H1 (cell line): ENCODE results near the gene TRAPPC2L. TPM values are rescaled to one million over a fixed set of nuclear protein-coding genes. Genes with fewer than 3 reads are reported as not detected.

ENCODE experiments used
- CTCF ChIA-PET: fragments of 300-600 bp; sonication (Branson Sonifier 250); formaldehyde crosslinking; loops from one replicate; lab custom pipeline; 2021; ENCODE audit not compliant: partially characterized antibody; lab: Charles Lee
- POLR2A ChIA-PET: fragments of 300-600 bp; sonication (Branson Sonifier 250); formaldehyde crosslinking; loops from one replicate; lab custom pipeline; 2021; ENCODE audit warnings: inconsistent platforms; ENCODE audit not compliant: partially characterized antibody; lab: Charles Lee
- DNase-seq, 2 experiments: peaks; one replicate each; pipeline versions ENCODE4 v3.0.0 to v3.0.0-alpha.2; 2010 to 2022; ENCODE audit warnings: low spot score in 2 of 2, low read depth in 1 of 2, mixed read lengths in 1 of 2
- FAIRE-seq: peaks from 2 replicates; lab custom pipeline; 2011; peaks lifted over from hg19 to GRCh38; lab: Jason Lieb, UNC
- H2AFZ ChIP-seq: 2 replicates; pipeline ENCODE4 v1.8.1; 2012; ENCODE audit warnings: low read length, inconsistent platforms
- H2AK5ac ChIP-seq: 2 replicates; pipeline ENCODE4 v1.6.1; 2013; ENCODE audit warnings: low read depth, low read length
- H2BK120ac ChIP-seq: replicated peaks from 2 replicates; pipeline ENCODE3; 2013; ENCODE audit warnings: low read depth, low read length, inconsistent platforms
- H2BK12ac ChIP-seq: 2 replicates; pipeline ENCODE4 v1.6.1; 2013; ENCODE audit warnings: low read depth, low read length
- H2BK15ac ChIP-seq: 2 replicates; pipeline ENCODE4 v1.6.1; 2013; ENCODE audit warnings: low read length
- H2BK20ac ChIP-seq: 2 replicates; pipeline ENCODE4 v1.6.1; 2013; ENCODE audit warnings: low read length
- H2BK5ac ChIP-seq: 2 replicates; pipeline ENCODE4 v1.6.1; 2013; ENCODE audit warnings: low read depth, low read length
- H3K14ac ChIP-seq: 2 replicates; pipeline ENCODE4 v1.6.1; 2013; ENCODE audit warnings: inconsistent platforms; ENCODE audit not compliant: insufficient read length
- H3K18ac ChIP-seq: 2 replicates; pipeline ENCODE4 v1.6.1; 2013; ENCODE audit warnings: low read length; ENCODE audit errors: extremely low read depth
- H3K23ac ChIP-seq: 2 replicates; pipeline ENCODE4 v1.6.1; 2013; ENCODE audit warnings: inconsistent platforms; ENCODE audit not compliant: insufficient read length
- H3K23me2 ChIP-seq: 2 replicates; pipeline ENCODE4 v1.6.1; 2013; ENCODE audit warnings: low read depth, low read length
- H3K27ac ChIP-seq: 2 replicates; pipeline ENCODE4 v1.6.1; 2011; ENCODE audit warnings: low read depth, low read length, inconsistent platforms
- H3K27me3 ChIP-seq, 4 experiments: replicated peaks in 1 of 4; 1 replicate in 1 of 4; 2 replicates in 3 of 4; pipeline versions ENCODE4 v1.6.1 to v1.8.1; 2011 to 2013; ENCODE audit warnings: low read length in 3 of 4, mild to moderate bottlenecking in 3 of 4, inconsistent platforms in 2 of 4, mixed read lengths in 2 of 4, moderate library complexity in 1 of 4; ENCODE audit not compliant: control insufficient read depth in 3 of 4, insufficient read depth in 3 of 4; ENCODE audit errors: extremely low read depth in 1 of 4
- H3K36me3 ChIP-seq, 4 experiments: 2 replicates each; pipeline versions ENCODE4 v1.6.1 to v1.8.1; 2011 to 2013; ENCODE audit warnings: mild to moderate bottlenecking in 4 of 4, low read length in 3 of 4, moderate library complexity in 2 of 4, control low read depth in 1 of 4, inconsistent platforms in 1 of 4; ENCODE audit not compliant: insufficient read depth in 4 of 4, control insufficient read depth in 2 of 4
- H3K4ac ChIP-seq: replicated peaks from 2 replicates; pipeline ENCODE3; 2013; ENCODE audit warnings: low read length, low read depth, mixed read lengths, inconsistent platforms; ENCODE audit not compliant: insufficient read length
- H3K4me1 ChIP-seq, 4 experiments: replicated peaks in 1 of 4; 1 replicate in 1 of 4; 2 replicates in 3 of 4; pipeline versions ENCODE4 v1.6.1 to v1.8.1; 2011 to 2013; ENCODE audit warnings: low read length in 3 of 4, inconsistent platforms in 2 of 4, mixed read lengths in 1 of 4; ENCODE audit not compliant: insufficient read depth in 4 of 4, control insufficient read depth in 3 of 4
- H3K4me2 ChIP-seq, 2 experiments: 2 replicates each; pipeline versions ENCODE4 v1.6.1 to v1.8.1; 2011 to 2013; ENCODE audit warnings: low read depth in 2 of 2, low read length in 2 of 2, control low read depth in 1 of 2, inconsistent platforms in 1 of 2, mild to moderate bottlenecking in 1 of 2; ENCODE audit not compliant: insufficient read depth in 1 of 2
- H3K4me3 ChIP-seq, 4 experiments: fragments of 200-600, 300-600 bp in 1 of 4; sonication (generic), shearing (Covaris generic), sonication (Bioruptor Twin) in 1 of 4; 2 replicates each; pipeline versions ENCODE4 v1.5.1 to v1.8.1; 2011 to 2016; ENCODE audit warnings: low read length in 4 of 4, low read depth in 3 of 4, control low read depth in 2 of 4, inconsistent platforms in 2 of 4, mild to moderate bottlenecking in 2 of 4, mixed read lengths in 1 of 4, moderate library complexity in 1 of 4; ENCODE audit not compliant: insufficient read depth in 2 of 4; ENCODE audit errors: extremely low read depth in 1 of 4
- H3K56ac ChIP-seq: replicated peaks from 2 replicates; pipeline ENCODE3; 2013; ENCODE audit warnings: low read depth, mild to moderate bottlenecking, mixed read lengths, low read length, inconsistent platforms; ENCODE audit not compliant: insufficient read length
- H3K79me1 ChIP-seq: 2 replicates; pipeline ENCODE4 v1.6.1; 2013; ENCODE audit warnings: low read depth, low read length, control low read depth
- H3K79me2 ChIP-seq, 2 experiments: 2 replicates each; pipeline versions ENCODE4 v1.6.1 to v1.8.1; 2012 to 2013; ENCODE audit warnings: low read length in 2 of 2, mild to moderate bottlenecking in 2 of 2, inconsistent platforms in 1 of 2; ENCODE audit not compliant: insufficient read depth in 2 of 2, control insufficient read depth in 1 of 2
- H3K9ac ChIP-seq, 4 experiments: replicated peaks in 1 of 4; 1 replicate in 1 of 4; 2 replicates in 3 of 4; pipeline versions ENCODE4 v1.6.1 to v1.8.1; 2011 to 2013; ENCODE audit warnings: low read depth in 3 of 4, low read length in 3 of 4, control low read depth in 2 of 4, mild to moderate bottlenecking in 2 of 4, moderate library complexity in 2 of 4, inconsistent platforms in 1 of 4; ENCODE audit errors: extremely low read depth in 1 of 4
- H3K9me3 ChIP-seq, 2 experiments: 2 replicates each; pipeline versions ENCODE4 v1.6.1 to v1.8.1; 2012 to 2013; ENCODE audit warnings: mild to moderate bottlenecking in 2 of 2, moderate library complexity in 2 of 2, control low read depth in 1 of 2, inconsistent platforms in 1 of 2, low read depth in 1 of 2, low read length in 1 of 2, mixed read lengths in 1 of 2; ENCODE audit not compliant: insufficient read depth in 2 of 2
- H4K20me1 ChIP-seq, 2 experiments: replicated peaks in 1 of 2; 2 replicates each; pipeline versions ENCODE3 to v1.8.1; 2011 to 2013; ENCODE audit warnings: inconsistent platforms in 2 of 2, low read length in 2 of 2, mild to moderate bottlenecking in 1 of 2; ENCODE audit not compliant: insufficient read depth in 2 of 2, control insufficient read depth in 1 of 2
- H4K5ac ChIP-seq: 2 replicates; pipeline ENCODE4 v1.6.1; 2013; ENCODE audit warnings: low read length, low read depth, mixed read lengths, inconsistent platforms; ENCODE audit not compliant: insufficient read length
- H4K8ac ChIP-seq: 2 replicates; pipeline ENCODE4 v1.8.0; 2013; ENCODE audit warnings: mild to moderate bottlenecking, moderate library complexity, low read length, inconsistent platforms; ENCODE audit not compliant: insufficient read depth; ENCODE audit errors: extremely low read depth
- H4K91ac ChIP-seq: replicated peaks from 2 replicates; pipeline ENCODE3; 2013; ENCODE audit warnings: low read length, mixed read lengths, inconsistent platforms; ENCODE audit not compliant: insufficient read length
- BACH1 ChIP-seq: IDR thresholded peaks from 2 replicates; pipeline ENCODE4 v1.6.1; 2012; ENCODE audit warnings: low read length, improper control_type of control experiment
- SP4 ChIP-seq: IDR thresholded peaks from 2 replicates; pipeline ENCODE4 v1.6.1; 2012; ENCODE audit warnings: low read length, inconsistent platforms
- whole genome bisulfite sequencing, 2 experiments: shearing (Covaris generic) in 1 of 2; methylation state at CpG; one replicate each; pipeline versions ENCODE4 v1.1.6 to v1.1.7; 2013 to 2015; ENCODE audit warnings: low lambda C conversion rate in 2 of 2, mixed read lengths in 2 of 2, inconsistent platforms in 1 of 2, low coverage in 1 of 2, missing lambda C conversion rate in 1 of 2; ENCODE audit not compliant: insufficient replicate concordance in 2 of 2, insufficient coverage in 1 of 2, insufficient read length in 1 of 2; ENCODE audit errors: extremely low coverage in 1 of 2, missing lambda C conversion rate in 1 of 2; 5-methylcytosine and 5-hydroxymethylcytosine counted together
- polyA plus RNA-seq, 7 experiments: library from polyadenylated mRNA; depleted of rRNA in 3 of 7; stranded (reverse) in 5 of 7; unstranded in 2 of 7; fragments of >200 nt in 5 of 7; fragments of 200-250 nt in 2 of 7; gene quantifications; 1 replicate in 5 of 7; 2 replicates in 1 of 7; 4 replicates in 1 of 7; pipeline versions ENCODE4 v1.2.1 to v1.2.3, GENCODE V29; 2011 to 2013; ENCODE audit warnings: missing spikeins in 2 of 7, mixed read lengths in 2 of 7
- total RNA-seq: library from RNA; stranded (reverse); fragmentation: NEBNext Ultra II Directional; extraction: Animal tissue kit (Norgen Biotek cat#: 25700); gene quantifications from 2 replicates; pipeline ENCODE4 v1.2.1, GENCODE V29; 2021
- TF ChIP-seq, protein P1 (sequence below): IDR thresholded peaks from 2 replicates; pipeline ENCODE4 v1.6.1; 2012; ENCODE audit warnings: inconsistent platforms

Gene TRAPPC2L
- total and polyA plus RNA-seq, 2 of the 8 experiments (the other 6 are each of a cell fraction or from before 2014, with no cell fraction given), result 98.7 to 133 TPM

DNA sequence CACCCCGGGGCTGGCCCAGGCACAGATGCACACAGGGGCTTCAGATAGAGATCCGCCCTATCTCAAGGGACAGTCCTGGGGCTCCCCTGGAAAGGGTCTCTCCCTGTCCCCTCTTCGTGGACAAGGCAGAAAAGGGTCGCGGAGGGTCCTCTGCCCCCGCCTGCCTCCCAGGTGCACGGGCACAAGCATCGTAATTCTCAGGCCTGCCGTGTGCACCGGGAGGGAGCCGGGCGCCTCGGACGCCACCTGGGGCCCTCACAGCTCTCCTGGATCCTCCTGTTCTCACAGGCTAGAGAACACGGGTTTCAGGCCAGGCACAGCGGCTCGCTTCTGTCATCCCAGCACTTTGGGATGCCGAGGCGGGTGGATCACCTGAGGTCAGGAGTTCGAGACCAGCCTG, 21.4 kb downstream of the TRAPPC2L start:
- Histone ChIP-seq H2AFZ (no peak overlapping the region), H2BK5ac (no peak overlapping the region), H4K91ac (no peak overlapping the region), H3K27me3 (peaks cover 0 to 7% (median 1%) of the 10 kb centered on the region in 4 experiments; a peak in 2 of 7 replicates), H3K56ac (no peak overlapping the region), H3K23me2 (no peaks in the 10 kb centered on the region; the same call in 1 of the 2 replicates), H2AK5ac (no peak overlapping the region), H3K18ac (no peak overlapping the region), H3K14ac (no peak overlapping the region), H3K36me3 (no peaks in the 10 kb centered on the region), H2BK15ac (no peak overlapping the region), H3K79me1 (no peaks in the 10 kb centered on the region; the same call in 1 of the 2 replicates), H3K23ac (no peak overlapping the region), H2BK120ac (no peak overlapping the region), H3K9ac (no peak overlapping the region), H3K4ac (no peak overlapping the region), H4K8ac (no peak overlapping the region), H3K4me3 (no peak overlapping the region), H2BK20ac (no peak overlapping the region), H3K79me2 (no peaks in the 10 kb centered on the region), H2BK12ac (no peak overlapping the region), H3K4me2 (no peak overlapping the region), H3K4me1 (peaks cover 0 to 9% (median 4%) of the 10 kb centered on the region in 4 experiments; a peak in 4 of 7 replicates), H4K20me1 (peaks cover 0 to 4% of the 10 kb centered on the region in 2 experiments), H3K27ac (no peak overlapping the region), H3K9me3 (no peaks in the 10 kb centered on the region; a peak in 1 of 4 replicates), H4K5ac (no peak overlapping the region)
- CTCF ChIA-PET, result interaction anchor here (0.6 to 4.4 kb wide), 6 partner anchors 9 to 392 kb away, joined by 3 to 15 read pairs (median 5); no protein-coding TSS in a partner anchor
- no peak for DNase-seq
- POLR2A ChIA-PET, result no interaction called here
- no peak for FAIRE-seq
- 95% methylated on average over 17 of the region's 20 CpGs; no CpG with 5 or more reads in 1 of the 2 experiments for WGBS, 2 experiments
- TF ChIP-seq, protein P1, sequence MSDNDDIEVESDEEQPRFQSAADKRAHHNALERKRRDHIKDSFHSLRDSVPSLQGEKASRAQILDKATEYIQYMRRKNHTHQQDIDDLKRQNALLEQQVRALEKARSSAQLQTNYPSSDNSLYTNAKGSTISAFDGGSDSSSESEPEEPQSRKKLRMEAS, result no peak
- TF ChIP-seq BACH1 (no peak), SP4 (no peak)
